Panc1 (cell line): ENCODE data around the gene NDUFC2. TPM values are rescaled to one million over a fixed set of nuclear protein-coding genes. Genes with fewer than 3 reads are reported as not detected.

Experiments used
- ATAC-seq: fragments of 200-7000 bp; cut with Tn5 transposase; 2 replicates; pipeline ENCODE4 v1.9.1; 2020; ENCODE audit warnings: mild to moderate bottlenecking, moderate library complexity
- BruUV-seq: library from RNA; stranded (reverse); fragments of 400-500 nt; replicated peaks from 2 replicates; lab custom pipeline; 2021; lab: Mats Ljungman, UMichigan
- CTCF ChIA-PET: fragments of 300-600 bp; sonication (Branson Sonifier 250); formaldehyde crosslinking; loops from one replicate; lab custom pipeline; 2022; ENCODE audit warnings: antibody characterized with exemption; lab: Charles Lee
- POLR2A ChIA-PET: fragments of 300-600 bp; sonication (Branson Sonifier 250); formaldehyde crosslinking; loops from one replicate; lab custom pipeline; 2022; ENCODE audit warnings: antibody characterized with exemption; lab: Charles Lee
- DNase-seq: peaks from one replicate; pipeline ENCODE4 v3.0.0-alpha.2; 2010; ENCODE audit warnings: low read depth, low spot score
- H3K27ac ChIP-seq: 2 replicates; pipeline ENCODE4 v1.5.1; 2011; ENCODE audit warnings: mild to moderate bottlenecking, low read length, inconsistent platforms
- H3K27me3 ChIP-seq: fragments of 200-500 bp; sonication (Bioruptor generic); 2 replicates; pipeline ENCODE4 v1.6.0; 2014; ENCODE audit warnings: low read length, inconsistent platforms; ENCODE audit not compliant: control insufficient read depth, insufficient read depth
- H3K36me3 ChIP-seq: fragments of 200-500 bp; sonication (Bioruptor generic); 2 replicates; pipeline ENCODE4 v1.5.1; 2014; ENCODE audit warnings: inconsistent platforms, mild to moderate bottlenecking, low read length, moderate library complexity; ENCODE audit not compliant: control insufficient read depth, insufficient read depth
- H3K4me1 ChIP-seq: 2 replicates; pipeline ENCODE4 v1.5.1; 2011; ENCODE audit warnings: inconsistent platforms, mild to moderate bottlenecking, low read length, moderate library complexity; ENCODE audit not compliant: control insufficient read depth, insufficient read depth
- H3K4me3 ChIP-seq, 2 experiments: 2 replicates each; pipeline ENCODE4 v1.5.1; 2011 to 2012; ENCODE audit warnings: low read depth in 2 of 2, low read length in 2 of 2, mild to moderate bottlenecking in 2 of 2, inconsistent platforms in 1 of 2, moderate library complexity in 1 of 2
- H3K9me3 ChIP-seq: fragments of 200-500 bp; sonication (Bioruptor generic); 2 replicates; pipeline ENCODE4 v1.5.1; 2014; ENCODE audit warnings: low read depth, mild to moderate bottlenecking, inconsistent platforms, low read length, moderate library complexity; ENCODE audit not compliant: control insufficient read depth, insufficient read depth
- CTCF ChIP-seq: fragments of 450-650 bp; IDR thresholded peaks from 2 replicates; pipeline ENCODE4 v1.5.1; 2017; ENCODE audit warnings: mild to moderate bottlenecking
- POLR2AphosphoS5 ChIP-seq: IDR thresholded peaks from 2 replicates; pipeline ENCODE4 v1.6.1; 2012; ENCODE audit warnings: mild to moderate bottlenecking, low read depth, low read length, moderate library complexity
- REST ChIP-seq, 2 experiments: IDR thresholded peaks; 2 replicates each; pipeline ENCODE4 v1.6.1; 2011 to 2012; ENCODE audit warnings: low read depth in 2 of 2, control low read depth in 1 of 2, low read length in 1 of 2, mild to moderate bottlenecking in 1 of 2, moderate library complexity in 1 of 2; ENCODE audit not compliant: insufficient read depth in 1 of 2
- SIN3A ChIP-seq: IDR thresholded peaks from 2 replicates; pipeline ENCODE4 v1.6.1; 2012; ENCODE audit warnings: low read depth, mild to moderate bottlenecking, low read length, moderate library complexity, borderline replicate concordance; ENCODE audit not compliant: insufficient read depth
- TCF7L2 ChIP-seq: IDR thresholded peaks from 2 replicates; pipeline ENCODE4 v1.6.1; 2011; ENCODE audit warnings: mild to moderate bottlenecking, low read depth, low read length, inconsistent platforms
- in situ Hi-C: cut with HindIII; loops from 2 replicates; pipeline ENCODE4 v1.10.0; 2016; ENCODE audit warnings: low sequenced_read_pairs, low pct_unique_long_range_greater_than_20kb
- intact Hi-C: fragments of 100-400 bp; cut with micrococcal nuclease; formaldehyde crosslinking; loops from one replicate; pipeline ENCODE4 v1.10.0; 2022; ENCODE audit not compliant: unreplicated experiment
- total RNA-seq: library from RNA; stranded (reverse); gene quantifications from one replicate; pipeline ENCODE4 v1.2.1, GENCODE V29; 2021; ENCODE audit not compliant: unreplicated experiment

Gene NDUFC2
- total RNA-seq, 1 experiment from 2014 or later = 308 TPM

DNA sequence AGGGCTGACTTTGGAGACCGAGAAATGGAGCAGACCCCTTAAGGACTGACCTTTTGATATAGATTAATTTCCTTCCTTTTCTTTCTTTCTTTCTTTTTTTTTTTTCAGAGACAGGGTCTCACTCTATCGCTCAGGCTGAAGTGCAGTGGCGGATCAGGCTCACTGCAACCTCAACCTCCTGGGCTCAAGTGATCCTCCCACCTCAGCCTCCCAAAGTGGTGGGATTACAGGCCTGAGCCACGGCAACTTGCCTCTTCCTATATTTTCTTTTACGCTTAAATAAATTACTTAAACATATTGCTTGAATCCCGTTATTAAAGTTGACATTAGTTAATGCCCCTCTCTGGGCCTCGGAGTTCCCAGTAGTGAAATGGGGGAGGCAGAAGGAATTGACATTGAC, 56.2 kb downstream of the NDUFC2 start:
- ATAC-seq (peak; percentile 54), DNase-seq (no peak)
- intact Hi-C loops (no loop called here), in situ Hi-C loops (no loop called here)
- H3K4me1 ChIP-seq = peaks cover 22% of the 10 kb centered on the region
- no peaks in the 10 kb centered on the region for H3K36me3 ChIP-seq
- peak overlapping the region; percentile 77 for H3K27ac ChIP-seq
- POLR2A ChIA-PET = no interaction called here
- BruUV-seq = no TSS peak
- H3K27me3 ChIP-seq = no peaks in the 10 kb centered on the region
- TF ChIP-seq POLR2AphosphoS5 (no peak), TCF7L2 (no peak), CTCF (no peak; the same call in 1 of the 2 replicates), SIN3A (no peak), REST (IDR thresholded peaks at IDR 0.05; ENCODE audit: insufficient read depth in 1 of 2, low read depth in 2 of 2, low read length in 1 of 2) (no peak)
- H3K4me3 ChIP-seq = peak overlapping the region; percentile 58 to 86
- H3K9me3 ChIP-seq = no peaks in the 10 kb centered on the region
- CTCF ChIA-PET = no interaction called here

DNA sequence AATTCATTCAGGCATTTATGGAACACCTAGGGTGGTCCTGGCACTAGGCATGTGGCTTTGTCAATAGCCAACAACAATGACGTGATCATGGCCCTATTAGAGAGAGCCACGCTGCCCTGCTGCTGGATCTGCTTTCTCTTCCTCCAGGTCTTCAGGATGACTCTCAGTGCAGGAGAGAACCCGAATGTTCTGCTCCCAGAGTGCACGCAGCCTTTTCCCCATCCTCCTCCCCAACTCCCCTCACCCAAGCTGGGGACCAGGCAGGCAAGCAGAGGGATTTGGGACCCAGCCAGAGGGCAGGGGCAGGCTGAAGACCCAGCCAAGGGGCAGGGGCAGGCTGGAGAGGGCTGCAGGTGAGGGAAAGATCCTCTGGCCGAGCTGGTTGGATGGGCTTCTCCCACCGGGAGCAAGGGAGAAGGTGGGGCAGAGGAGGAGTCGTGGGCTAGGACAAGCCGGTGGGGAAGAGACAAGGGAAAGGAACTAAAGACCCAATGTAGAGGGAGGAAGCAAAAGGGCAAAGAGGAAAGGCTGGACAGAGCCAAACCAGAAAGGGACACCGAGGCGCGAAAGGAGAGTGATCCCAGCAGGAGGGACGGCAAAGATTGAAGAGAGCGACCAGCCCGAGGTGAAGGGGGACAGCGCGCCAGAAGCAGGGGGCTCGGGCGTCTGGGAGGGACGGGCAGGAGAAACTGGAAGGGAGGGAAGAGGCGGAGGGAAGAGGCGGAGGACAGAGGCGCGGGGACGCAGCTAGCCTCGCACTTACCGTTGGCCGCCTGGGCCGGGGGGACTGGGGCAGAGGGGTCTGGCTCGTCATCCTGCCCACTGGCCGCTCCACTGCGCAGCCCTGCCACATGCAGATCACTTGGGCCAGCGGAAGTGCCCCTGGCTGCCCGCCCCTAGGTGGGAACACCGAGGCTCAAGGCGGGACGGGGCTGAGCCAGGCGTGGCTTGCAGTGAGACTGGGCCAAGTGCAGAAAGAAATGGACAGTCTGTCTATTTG, 57.0 kb downstream of the NDUFC2 start, which contains the start of gene KCTD14:
KCTD14 (minus strand) TSS at position 880 of the 1,000 bp plus-strand sequence; CDS start at position 853, 27 bp downstream.
- peak within 1 kb of the TSS; percentile 58 to 86 for H3K4me3 ChIP-seq
- peak within 1 kb of the TSS; percentile 77 for H3K27ac ChIP-seq
- ATAC-seq = peak; percentile 95
- H3K9me3 ChIP-seq = no peaks in the 10 kb centered on the region
- H3K27me3 ChIP-seq = no peaks in the 10 kb centered on the region
- no TSS peak for BruUV-seq
- DNase-seq = no peak
- no peak for TF ChIP-seq CTCF
- peak; percentile 44 to 57; a peak in 3 of 4 replicates for TF ChIP-seq REST (IDR thresholded peaks at IDR 0.05; ENCODE audit: insufficient read depth in 1 of 2, low read depth in 2 of 2, low read length in 1 of 2)
- no peak for TF ChIP-seq TCF7L2
- peak; percentile 68; the same call in 1 of the 2 replicates for TF ChIP-seq POLR2AphosphoS5
- TF ChIP-seq SIN3A = peak; percentile 69; the same call in 1 of the 2 replicates
- ChIA-PET CTCF (no interaction called here), POLR2A (no interaction called here)
- intact Hi-C loops = no loop called here
- H3K36me3 ChIP-seq = no peaks in the 10 kb centered on the region
- peaks cover 22% of the 10 kb centered on the region for H3K4me1 ChIP-seq
- in situ Hi-C loops = no loop called here
